Osteocyte (in vitro differentiated cells): Measurements from ENCODE around the gene KDM3B. TPM values are rescaled to one million over a fixed set of nuclear protein-coding genes. Genes with fewer than 3 reads are reported as not detected.

Experiments
- DNase-seq: peaks from one replicate; pipeline ENCODE4 v3.0.0; 2021; ENCODE audit warnings: mixed read lengths; ENCODE audit not compliant: unreplicated experiment; ENCODE audit errors: extremely low spot score
- H3K27ac Mint-ChIP-seq: one replicate; pipeline ENCODE4 v1.8.0; 2021; ENCODE audit warnings: mild to moderate bottlenecking, mixed read lengths; ENCODE audit not compliant: unreplicated experiment
- H3K27me3 Mint-ChIP-seq: one replicate; pipeline ENCODE4 v1.8.0; 2021; ENCODE audit warnings: mixed read lengths; ENCODE audit not compliant: unreplicated experiment
- H3K36me3 Mint-ChIP-seq: one replicate; pipeline ENCODE4 v1.8.0; 2021; ENCODE audit warnings: mixed read lengths; ENCODE audit not compliant: unreplicated experiment
- H3K4me1 Mint-ChIP-seq: one replicate; pipeline ENCODE4 v1.8.0; 2021; ENCODE audit warnings: mixed read lengths; ENCODE audit not compliant: unreplicated experiment
- H3K4me3 Mint-ChIP-seq: one replicate; pipeline ENCODE4 v1.8.0; 2021; ENCODE audit warnings: mild to moderate bottlenecking, moderate library complexity, mixed read lengths; ENCODE audit not compliant: unreplicated experiment
- H3K9me3 Mint-ChIP-seq: one replicate; pipeline ENCODE4 v1.8.0; 2021; ENCODE audit warnings: mixed read lengths; ENCODE audit not compliant: unreplicated experiment
- CTCF ChIP-seq: fragments of 200-600 bp; sonication (generic); IDR thresholded peaks from 2 replicates; pipeline ENCODE4 v1.5.0; 2021; ENCODE audit warnings: antibody characterized with exemption, mild to moderate bottlenecking, moderate library complexity
- total RNA-seq: library from RNA; stranded (reverse); gene quantifications from 2 replicates; pipeline ENCODE4 v1.2.1, GENCODE V29; 2021

The KDM3B gene
- total RNA-seq, 1 donor from 2014 or later, result 65.2 TPM

DNA sequence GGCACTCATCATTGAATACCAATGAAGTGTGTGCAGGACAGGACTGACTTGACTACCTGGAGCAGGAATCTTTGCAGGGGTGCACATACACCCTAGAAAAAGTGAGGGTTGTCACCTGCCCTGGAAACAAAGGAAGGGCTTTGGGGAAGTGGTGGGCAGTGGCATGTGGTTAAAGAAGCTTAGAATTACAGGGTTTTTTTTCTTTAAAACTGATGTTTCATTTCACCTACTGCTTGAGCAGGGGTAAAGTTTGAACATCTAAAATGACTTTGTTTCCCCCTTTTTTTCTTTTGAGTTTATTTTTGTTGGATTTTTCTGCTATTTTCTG, 2.0 kb upstream of the KDM3B start:
- no peaks in the 10 kb centered on the region for H3K27me3 Mint-ChIP-seq
- no peak for DNase-seq
- peak overlapping the region; percentile 76 for H3K27ac Mint-ChIP-seq
- H3K36me3 Mint-ChIP-seq, result peaks cover 36% of the 10 kb centered on the region
- H3K4me3 Mint-ChIP-seq, result no peak overlapping the region
- peaks cover 28% of the 10 kb centered on the region for H3K4me1 Mint-ChIP-seq
- no peak for TF ChIP-seq CTCF
- no peaks in the 10 kb centered on the region for H3K9me3 Mint-ChIP-seq

DNA sequence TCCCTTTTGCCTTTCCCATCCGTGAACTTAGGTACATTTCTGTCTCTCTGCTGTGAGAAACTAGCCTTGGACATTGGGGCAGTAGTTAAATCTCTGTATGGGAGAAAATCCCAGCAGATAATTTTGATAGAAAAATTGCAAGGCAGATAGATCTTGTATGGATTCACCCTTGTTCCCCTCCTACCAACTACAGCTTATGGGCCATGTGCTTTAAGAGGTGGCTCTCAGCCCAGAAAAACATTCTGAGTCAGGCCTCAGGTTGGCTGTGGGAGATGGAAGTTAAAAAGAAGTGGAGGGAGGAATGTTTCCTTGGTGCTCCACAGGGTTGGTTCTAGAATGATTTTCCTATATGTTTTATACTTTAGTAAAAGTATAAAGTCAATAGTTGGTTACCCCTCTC, 1.4 kb upstream of the KDM3B start:
- H3K4me1 Mint-ChIP-seq, result peaks cover 32% of the 10 kb centered on the region
- H3K27ac Mint-ChIP-seq, result peak overlapping the region; percentile 76
- H3K27me3 Mint-ChIP-seq, result no peaks in the 10 kb centered on the region
- H3K9me3 Mint-ChIP-seq, result no peaks in the 10 kb centered on the region
- no peak for DNase-seq
- TF ChIP-seq CTCF, result no peak
- H3K4me3 Mint-ChIP-seq, result no peak overlapping the region
- H3K36me3 Mint-ChIP-seq, result peaks cover 31% of the 10 kb centered on the region

DNA sequence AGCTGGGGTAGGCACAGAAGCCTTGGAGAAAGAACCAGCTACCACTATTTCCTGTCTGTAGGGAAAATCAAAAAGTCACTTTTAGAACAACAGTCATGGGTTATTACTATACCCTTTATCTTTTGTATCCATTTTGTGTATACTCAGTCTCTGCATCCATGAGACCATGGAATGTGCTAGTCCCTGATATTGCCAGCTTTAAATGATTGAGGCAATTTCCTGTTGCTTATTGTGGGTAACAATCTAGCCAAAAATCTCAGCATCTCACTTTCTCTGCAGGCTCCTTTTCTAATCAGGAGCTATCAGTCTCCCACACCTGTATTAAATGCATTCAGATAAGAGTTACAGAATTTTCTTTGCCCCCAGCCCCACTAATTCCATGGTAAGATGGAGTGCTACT, 968 bp upstream of the KDM3B start:
- no peak for TF ChIP-seq CTCF
- Mint-ChIP-seq H3K27me3 (no peaks in the 10 kb centered on the region), H3K4me1 (peaks cover 35% of the 10 kb centered on the region), H3K9me3 (no peaks in the 10 kb centered on the region), H3K4me3 (peak overlapping the region; percentile 63), H3K36me3 (peaks cover 27% of the 10 kb centered on the region), H3K27ac (peak overlapping the region; percentile 76)
- no peak for DNase-seq

GRCh38 chr5:138352722-138353559, 456 bp downstream of the KDM3B start:
- peaks cover 38% of the 10 kb centered on the region for H3K4me1 Mint-ChIP-seq
- H3K27ac Mint-ChIP-seq, result peak overlapping the region; percentile 91
- no peaks in the 10 kb centered on the region for H3K9me3 Mint-ChIP-seq
- H3K27me3 Mint-ChIP-seq, result no peaks in the 10 kb centered on the region
- H3K36me3 Mint-ChIP-seq, result peaks cover 13% of the 10 kb centered on the region
- no peak for DNase-seq
- H3K4me3 Mint-ChIP-seq, result peak overlapping the region; percentile 89
- peak; percentile 40 for TF ChIP-seq CTCF

DNA sequence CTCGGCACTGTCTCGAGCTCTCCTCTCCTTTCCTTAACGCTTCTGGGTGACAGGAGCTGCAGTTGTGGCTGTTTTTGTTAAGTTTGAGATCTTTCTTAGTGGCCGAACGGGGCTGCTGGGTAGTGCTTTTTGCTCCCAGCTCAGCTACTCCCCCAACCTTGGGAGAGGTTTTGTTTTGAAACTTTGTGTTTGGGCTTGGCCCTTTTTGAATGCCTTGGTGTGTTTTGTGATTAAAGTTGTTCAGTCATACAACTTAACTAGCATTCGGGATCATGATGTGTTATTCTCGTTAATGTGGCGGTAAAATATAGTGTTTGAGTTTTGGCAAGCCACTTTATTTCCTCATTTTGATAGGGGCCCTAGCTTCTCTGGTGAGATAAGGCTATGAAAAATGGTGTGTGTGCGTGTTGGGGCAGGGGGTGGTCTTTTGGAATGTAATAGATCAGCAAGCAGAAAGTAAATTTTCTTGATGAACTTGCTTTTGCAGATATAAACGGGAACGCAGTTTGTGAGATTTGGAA, 1.1 kb downstream of the KDM3B start:
- H3K9me3 Mint-ChIP-seq, result no peaks in the 10 kb centered on the region
- TF ChIP-seq CTCF, result no peak

More for the DNA sequence above, 1.1 kb downstream of the KDM3B start:
- Mint-ChIP-seq H3K4me1 (peaks cover 38% of the 10 kb centered on the region), H3K27me3 (no peaks in the 10 kb centered on the region), H3K27ac (peak overlapping the region; percentile 91), H3K36me3 (peaks cover 10% of the 10 kb centered on the region), H3K4me3 (peak overlapping the region; percentile 89)
- DNase-seq, result no peak
